GM19099 (cell line): ENCODE results near the gene ORC6.

Experiments used
- POLR2A ChIP-seq: IDR thresholded peaks from 3 replicates; pipeline ENCODE4 v1.6.1; 2011; ENCODE audit warnings: low read depth; ENCODE audit not compliant: insufficient read length; ENCODE audit errors: extremely low read depth

ORC6 gene

DNA sequence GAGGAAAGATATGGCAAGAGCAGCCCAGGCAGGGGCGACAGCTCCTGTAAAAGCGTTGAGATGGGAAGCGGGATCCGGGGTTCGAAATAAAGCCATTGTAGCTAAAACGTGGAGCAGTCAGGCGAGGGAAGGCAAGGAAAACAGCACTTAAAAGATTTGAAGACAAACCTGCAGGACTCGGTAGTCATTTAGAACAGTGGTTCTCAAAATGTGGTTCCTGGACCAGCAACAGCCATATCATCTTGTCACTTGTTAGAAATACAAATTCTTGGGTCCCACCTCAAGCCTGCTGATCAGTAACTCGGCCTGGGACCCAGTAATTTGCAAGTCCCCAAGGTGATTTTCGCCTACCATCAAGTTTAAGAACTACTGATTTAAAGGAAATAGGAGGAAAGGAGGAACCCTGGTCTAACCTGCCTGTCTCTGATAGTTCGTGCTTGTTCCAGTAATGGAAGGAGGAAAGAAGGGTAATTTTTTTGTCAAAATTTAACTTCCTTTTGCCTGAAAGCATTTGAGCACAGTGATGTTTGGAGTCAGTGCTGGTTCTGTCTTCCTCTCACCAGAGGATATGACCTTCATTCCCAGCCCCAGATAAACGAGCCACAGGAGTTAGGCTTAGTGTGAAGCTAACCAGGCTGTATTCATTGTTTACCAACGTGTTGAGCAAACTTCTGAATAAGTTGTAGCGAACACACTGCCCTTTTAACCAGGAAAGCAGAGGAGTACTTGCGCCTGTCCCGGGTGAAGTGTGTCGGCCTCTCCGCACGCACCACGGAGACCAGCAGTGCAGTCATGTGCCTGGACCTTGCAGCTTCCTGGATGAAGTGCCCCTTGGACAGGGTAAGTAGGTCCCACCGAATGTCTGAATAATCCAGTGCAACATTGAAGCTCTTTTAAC lies 1.1 kb downstream of the ORC6 start:
- no peak for TF ChIP-seq POLR2A

DNA sequence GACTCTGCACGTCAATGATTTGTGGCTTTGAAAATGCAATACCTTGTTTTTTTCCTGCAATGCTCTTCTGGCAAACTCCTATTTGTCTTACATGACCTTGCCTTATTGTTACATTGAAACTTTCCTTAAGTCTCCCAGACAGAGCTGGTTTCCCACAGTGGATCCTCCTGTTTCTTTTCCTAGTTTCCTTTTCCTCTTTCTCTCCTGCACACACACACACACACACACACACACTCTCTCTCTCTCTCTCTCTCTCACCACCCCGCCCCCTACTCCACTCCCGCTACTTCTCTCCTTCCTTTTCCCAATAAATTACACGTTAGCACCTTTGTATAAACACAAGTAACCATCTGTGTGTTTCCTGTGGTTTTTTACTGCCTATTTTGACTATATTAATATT lies 2.3 kb downstream of the ORC6 start:
- no peak for TF ChIP-seq POLR2A

DNA sequence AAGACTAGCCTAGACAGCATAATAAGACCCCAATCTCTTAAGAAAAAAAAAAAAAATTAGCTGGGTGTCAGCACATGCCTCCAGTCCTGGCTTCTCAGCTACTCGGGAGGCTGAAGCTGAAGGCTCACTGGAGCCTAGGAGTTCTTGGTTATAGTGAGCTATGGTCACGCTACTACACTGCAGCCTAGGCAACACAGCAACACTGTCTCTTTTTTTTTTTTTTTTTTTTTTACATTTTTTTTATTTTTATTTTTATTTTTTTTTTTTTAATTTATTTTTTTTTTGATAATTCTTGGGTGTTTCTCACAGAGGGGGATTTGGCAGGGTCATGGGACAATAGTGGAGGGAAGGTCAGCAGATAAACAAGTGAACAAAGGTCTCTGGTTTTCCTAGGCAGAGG lies 4.1 kb downstream of the ORC6 start:
- no peak for TF ChIP-seq POLR2A

DNA sequence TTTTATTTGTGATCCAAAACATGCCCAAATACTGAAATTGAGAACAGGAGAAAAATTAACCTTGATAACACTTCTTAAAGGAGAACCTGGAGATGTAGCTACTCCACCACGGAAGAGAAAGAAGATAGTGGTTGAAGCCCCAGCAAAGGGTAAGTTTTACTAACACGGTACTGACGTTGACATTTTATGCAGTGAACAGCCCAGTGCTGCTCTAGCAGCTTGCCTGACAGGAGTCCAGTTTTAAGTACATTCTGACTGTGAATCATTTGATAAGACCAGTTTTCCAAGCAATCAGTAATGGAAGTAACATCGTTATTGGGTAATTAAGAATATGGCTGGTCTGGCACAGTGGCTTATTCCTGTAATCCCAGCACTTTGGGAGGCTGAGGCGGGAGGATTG lies 6.5 kb downstream of the ORC6 start:
- TF ChIP-seq POLR2A = no peak

DNA sequence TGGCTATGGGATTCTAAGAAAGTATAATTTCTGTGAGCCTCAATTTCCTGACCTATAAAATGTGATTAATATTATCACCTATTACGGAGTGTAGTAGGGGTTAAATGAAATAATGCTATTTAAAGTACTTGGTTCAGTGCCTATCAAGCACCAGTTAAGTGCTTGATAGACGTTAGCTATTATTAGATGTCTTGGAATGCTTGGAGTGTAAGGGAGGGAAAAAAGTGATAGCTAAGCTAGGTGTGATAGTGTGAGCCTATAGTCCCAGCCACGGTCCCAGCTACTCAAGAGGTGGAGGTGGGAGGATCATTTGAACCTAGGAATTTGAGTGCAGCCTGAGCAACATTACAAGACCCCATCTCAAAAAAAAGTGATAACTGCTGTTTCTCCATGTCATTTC lies 7.5 kb downstream of the ORC6 start:
- TF ChIP-seq POLR2A = no peak

DNA sequence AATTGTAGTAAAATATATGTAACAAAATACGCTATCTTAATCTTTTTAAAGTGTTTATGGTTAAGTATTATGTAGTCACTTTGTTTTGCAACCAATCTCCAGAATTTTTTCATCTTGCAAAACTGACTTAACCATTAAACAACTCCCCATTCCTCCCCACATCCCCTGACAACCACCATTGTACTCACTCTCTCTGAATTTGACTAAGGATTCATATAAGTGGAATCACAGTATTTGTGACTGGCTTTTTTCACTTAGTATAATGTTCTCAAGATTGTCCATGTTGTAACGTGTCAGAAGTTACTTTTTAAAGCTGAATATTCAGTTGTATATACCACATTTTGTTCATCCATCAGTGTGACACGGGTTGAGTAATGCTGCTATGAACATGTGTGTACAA lies 10.6 kb downstream of the ORC6 start:
- no peak for TF ChIP-seq POLR2A

DNA sequence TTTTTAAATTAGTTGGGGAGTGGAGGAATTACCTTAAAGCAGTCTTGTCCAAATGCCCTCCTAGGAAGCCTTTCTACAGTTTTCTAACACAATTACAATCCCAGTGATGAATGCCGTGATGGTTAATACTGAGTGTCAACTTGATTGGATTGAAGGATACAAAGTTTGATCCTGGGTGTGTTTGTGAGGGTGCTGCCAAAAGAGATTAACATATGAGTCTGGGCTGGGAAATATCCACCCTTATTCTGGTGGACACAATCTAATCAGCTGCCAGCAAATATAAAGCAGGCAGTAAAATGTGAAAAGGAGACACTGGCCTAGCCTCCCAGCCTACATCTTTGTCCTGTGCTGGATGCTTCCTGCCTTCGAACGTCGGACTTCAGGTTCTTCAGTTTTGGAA lies 12.2 kb downstream of the ORC6 start:
- TF ChIP-seq POLR2A = no peak

DNA sequence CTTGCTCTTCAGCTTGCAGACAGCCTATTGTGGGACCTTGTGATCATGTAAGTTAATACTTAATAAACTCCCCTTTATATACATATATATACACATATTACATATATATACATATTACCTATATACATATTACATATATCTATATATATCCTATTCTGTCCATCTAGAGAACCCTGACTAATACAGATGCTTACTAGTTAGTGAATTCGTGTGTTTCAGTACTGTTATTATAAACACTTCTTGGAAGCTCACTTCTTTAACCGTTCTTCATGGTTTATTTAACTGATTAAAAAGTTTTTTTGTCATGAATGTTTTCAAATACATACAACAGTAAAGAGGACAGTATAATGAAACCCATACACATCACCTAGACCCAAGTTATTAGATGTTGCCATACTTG lies 12.6 kb downstream of the ORC6 start:
- TF ChIP-seq POLR2A = no peak

DNA sequence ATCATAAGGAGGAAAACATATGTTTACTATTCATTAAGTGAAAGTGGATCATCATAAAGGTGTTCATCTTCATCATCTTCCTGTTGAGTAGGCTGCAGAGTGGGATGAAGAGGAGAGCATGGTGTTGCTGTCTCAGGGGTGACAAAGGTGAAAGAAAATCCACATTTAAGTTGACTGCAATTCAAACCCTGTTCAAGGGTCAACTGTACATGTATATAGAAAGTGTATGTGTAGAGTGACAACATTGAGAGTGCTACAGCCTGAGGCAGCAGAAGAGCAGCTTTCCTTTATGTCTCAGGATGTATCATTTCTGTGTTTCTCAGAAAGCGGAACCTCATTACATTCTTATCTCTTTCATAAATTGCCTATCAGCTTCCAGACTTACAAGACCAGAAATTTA lies 17.2 kb downstream of the ORC6 start:
- TF ChIP-seq POLR2A = no peak

DNA sequence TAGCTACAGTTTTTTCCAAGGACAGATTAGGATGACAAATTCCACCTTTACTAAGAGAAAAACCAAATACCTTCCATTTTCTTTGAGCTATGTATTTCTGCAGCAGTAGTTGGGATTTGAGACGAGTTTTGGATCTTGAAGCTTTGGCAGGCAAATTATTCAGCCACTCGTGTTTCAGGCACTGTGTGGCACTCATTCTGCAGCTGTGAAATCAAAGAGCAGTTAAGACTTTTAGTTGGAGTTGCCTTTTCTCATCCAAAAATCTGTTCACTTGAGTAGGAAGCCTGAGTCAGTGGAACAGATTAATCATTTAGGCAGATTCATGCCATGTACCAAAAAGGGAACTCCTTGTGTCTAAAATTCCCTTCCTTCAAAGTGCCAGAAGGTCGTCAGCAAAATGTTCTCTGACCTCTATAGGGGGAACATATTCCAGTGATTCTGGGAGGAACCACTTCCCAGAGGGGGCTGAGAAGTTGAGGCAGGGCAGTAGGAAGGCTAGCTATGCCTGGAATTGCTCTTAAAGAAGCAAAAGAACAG lies 20.1 kb downstream of the ORC6 start:
- no peak for TF ChIP-seq POLR2A

DNA sequence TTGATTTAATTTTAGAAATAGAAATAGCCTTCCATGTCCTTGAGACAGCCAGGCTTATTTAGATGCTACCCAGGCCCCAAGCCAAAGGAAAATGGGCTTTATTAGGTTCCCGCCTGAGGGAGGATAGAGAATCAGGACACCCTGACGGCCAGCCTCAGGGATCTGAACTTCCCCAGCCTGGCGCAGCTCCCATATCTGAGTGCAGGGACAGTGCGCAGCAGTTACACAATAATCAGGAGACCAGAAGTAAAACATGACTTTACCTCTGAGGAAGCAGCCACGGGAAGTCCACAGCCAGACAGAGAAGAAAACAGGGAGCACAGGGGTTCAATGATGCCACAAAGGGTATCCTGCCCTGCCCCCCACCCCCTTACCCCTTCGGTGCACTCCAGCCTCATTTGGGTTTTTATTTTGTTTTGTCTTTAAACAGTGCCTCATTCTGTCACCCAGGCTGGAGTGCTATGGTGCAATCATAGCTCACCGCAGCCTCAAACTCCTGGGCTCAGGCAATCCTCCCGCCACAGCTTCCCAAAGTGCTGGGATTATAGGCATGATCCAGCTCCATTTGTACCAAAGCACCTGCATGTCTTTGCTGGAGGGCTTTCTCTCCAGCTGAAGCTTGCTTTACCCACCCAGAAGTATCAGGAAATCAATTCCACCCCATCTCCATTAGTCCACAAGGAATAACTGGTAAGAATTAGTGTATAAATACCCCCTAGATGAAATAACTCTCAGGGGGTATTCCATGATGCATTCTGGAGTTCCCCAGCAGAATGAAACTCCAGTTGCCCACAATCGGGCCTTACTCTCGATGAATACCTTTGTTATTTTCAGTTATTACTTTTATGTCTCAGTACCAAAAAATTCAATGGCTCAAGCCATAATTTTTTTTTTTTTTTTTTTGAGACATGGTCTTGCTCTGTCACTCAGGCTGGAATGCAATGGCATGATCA lies 21.9 kb downstream of the ORC6 start:
- no peak for TF ChIP-seq POLR2A

DNA sequence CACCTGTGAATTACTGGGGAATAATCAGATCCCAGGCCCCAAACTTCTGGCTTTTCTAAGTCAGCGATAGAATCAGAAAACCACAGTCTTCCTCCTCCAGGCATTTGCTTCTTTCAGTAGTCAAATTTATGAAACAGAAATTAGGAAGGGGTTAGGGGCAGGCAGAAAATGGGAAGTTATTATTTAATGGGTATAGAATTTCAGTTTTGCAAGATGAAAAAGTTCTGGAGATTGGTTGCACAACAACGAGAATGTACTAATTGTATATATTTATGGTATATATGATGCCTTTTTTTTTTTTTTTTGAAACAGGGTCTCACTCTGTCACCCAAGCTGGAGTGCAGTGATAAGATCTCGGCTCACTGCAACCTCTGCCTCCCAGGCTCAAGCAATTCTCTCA lies 23.5 kb downstream of the ORC6 start:
- no peak for TF ChIP-seq POLR2A

DNA sequence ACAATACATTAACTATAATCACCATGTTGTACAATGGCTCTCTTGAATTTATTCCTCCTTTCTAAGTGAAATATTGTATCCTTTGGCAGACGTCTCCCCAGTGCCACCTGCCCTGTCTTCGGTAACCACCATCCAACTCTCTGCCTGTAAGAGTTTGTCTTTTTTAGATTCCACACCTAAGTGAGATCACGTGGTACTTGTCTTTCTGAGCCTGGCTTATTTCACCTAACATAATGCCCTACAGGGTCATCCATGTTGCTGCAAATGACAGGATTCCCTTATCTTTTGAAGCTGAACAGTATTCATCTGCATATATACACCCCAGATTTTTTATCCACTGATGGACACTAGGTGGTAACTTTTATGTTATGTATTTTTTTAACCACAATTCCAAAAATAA lies 24.2 kb downstream of the ORC6 start:
- no peak for TF ChIP-seq POLR2A

DNA sequence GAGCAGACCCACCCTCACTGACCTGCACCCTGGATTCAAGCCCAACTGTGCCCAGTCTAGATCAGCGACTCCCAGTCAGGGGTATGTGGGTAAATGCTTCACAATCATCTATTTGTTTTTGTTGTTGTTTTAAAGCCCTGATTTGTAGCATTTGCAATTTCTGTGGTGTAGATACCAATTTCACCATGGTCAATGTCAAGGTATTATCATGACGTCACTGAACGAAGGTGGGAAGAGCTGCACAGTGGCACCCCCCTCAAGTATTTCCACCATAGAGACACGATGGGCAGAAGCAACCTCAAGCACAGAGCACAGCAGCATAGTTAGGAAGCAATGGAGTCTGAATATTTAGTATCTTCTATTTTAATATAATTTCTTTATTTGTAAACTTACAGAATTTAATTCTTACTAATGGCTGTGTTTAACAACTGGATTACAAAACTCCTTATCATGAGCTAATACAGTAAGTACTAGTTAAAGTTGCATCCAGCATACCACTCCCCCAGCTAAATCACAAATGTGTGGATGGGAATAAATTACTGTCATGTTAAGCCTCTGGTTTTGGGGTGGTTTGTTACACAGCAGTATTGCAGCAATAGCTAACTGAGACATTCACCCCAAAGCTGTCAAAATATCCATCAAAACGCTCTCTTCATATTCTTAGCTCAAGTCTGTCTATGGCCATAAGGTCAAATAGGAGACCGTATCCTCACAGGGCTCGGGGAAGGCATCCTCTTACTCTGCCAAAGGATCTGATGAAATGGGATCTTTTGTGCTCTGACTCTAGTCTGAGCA lies 25.5 kb downstream of the ORC6 start:
- TF ChIP-seq POLR2A = no peak
